Stimulated activated CD4-positive, alpha-beta T cell treated with anti-CD3 and anti-CD28 coated beads, Interleukin-15, amount 100 ng/mL, for 24 hours (primary cell): ENCODE results near the gene ZNF688.

ENCODE experiments used
- DNase-seq: peaks from one replicate; pipeline ENCODE4 v3.0.0-alpha.2; 2020

The ZNF688 gene

GRCh38 chr16:30585022-30585399 is 13.5 kb upstream of the ZNF688 start:
- DNase-seq, result peak; percentile 46

GRCh38 chr16:30582611-30583340 is 11.3 kb upstream of the ZNF688 start:
- no peak for DNase-seq

- DNase-seq, result no peak
Measured at GRCh38 chr16:30581457-30581856, 9.9 kb upstream of the ZNF688 start.

GRCh38 chr16:30574678-30575077 is 3.2 kb upstream of the ZNF688 start:
- no peak for DNase-seq

- no peak for DNase-seq
Measured at GRCh38 chr16:30570636-30571444, 674 bp downstream of the ZNF688 start.

GRCh38 chr16:30569746-30570635 is 1.5 kb downstream of the ZNF688 start:
- DNase-seq, result no peak

GRCh38 chr16:30569281-30569680 is 2.2 kb downstream of the ZNF688 start:
- DNase-seq, result no peak

GRCh38 chr16:30567991-30568638 is 3.4 kb downstream of the ZNF688 start:
- DNase-seq, result peak; percentile 46

- DNase-seq, result peak; percentile 78
Measured at GRCh38 chr16:30567160-30567990, 4.1 kb downstream of the ZNF688 start.

GRCh38 chr16:30566531-30566930 is 5.0 kb downstream of the ZNF688 start:
- no peak for DNase-seq

- DNase-seq, result no peak
Measured at GRCh38 chr16:30565984-30566383, 5.5 kb downstream of the ZNF688 start.

GRCh38 chr16:30565526-30565925 is 6.0 kb downstream of the ZNF688 start:
- DNase-seq, result no peak

- DNase-seq, result no peak
Measured at GRCh38 chr16:30562021-30562420, 9.5 kb downstream of the ZNF688 start.

- DNase-seq, result peak; percentile 42
Measured at GRCh38 chr16:30561089-30561816, 10.3 kb downstream of the ZNF688 start.

- DNase-seq, result no peak
Measured at GRCh38 chr16:30559690-30560089, 11.8 kb downstream of the ZNF688 start.

GRCh38 chr16:30558789-30559377 is 12.6 kb downstream of the ZNF688 start:
- no peak for DNase-seq

GRCh38 chr16:30557957-30558788 is 13.3 kb downstream of the ZNF688 start, which contains the start of gene ZNF764:
Gene ZNF764 (minus strand): TSS chr16:30558374. CDS start chr16:30558182, 192 bp downstream.
- DNase-seq, result peak; percentile 98

GRCh38 chr16:30557707-30557956 is 13.9 kb downstream of the ZNF688 start:
- no peak for DNase-seq

GRCh38 chr16:30556125-30556473 is 15.4 kb downstream of the ZNF688 start:
- DNase-seq, result no peak
